Keratinocyte (primary cell): ENCODE measurements around the gene ENGASE. TPM values are rescaled to one million over a fixed set of nuclear protein-coding genes. Genes with fewer than 3 reads are reported as not detected.

ENCODE experiments used
- DNase-seq: peaks from one replicate; pipeline ENCODE4 v3.0.0-alpha.2; 2011; ENCODE audit warnings: low read depth, missing footprints, low spot score
- FAIRE-seq: peaks from 2 replicates; lab custom pipeline; 2011; peaks lifted over from hg19 to GRCh38; lab: Jason Lieb, UNC
- H2AFZ ChIP-seq: 2 replicates; pipeline ENCODE4 v1.6.0; 2012; ENCODE audit warnings: low read length, control low read depth, inconsistent platforms; ENCODE audit not compliant: control insufficient read depth
- H3K27ac ChIP-seq: 2 replicates; pipeline ENCODE4 v1.5.1; 2011; ENCODE audit warnings: low read length; ENCODE audit not compliant: control insufficient read depth, insufficient read depth
- H3K27me3 ChIP-seq: 3 replicates; pipeline ENCODE4 v1.6.0; 2011; ENCODE audit warnings: low read length; ENCODE audit not compliant: control insufficient read depth, insufficient read depth; ENCODE audit errors: extremely low read depth
- H3K36me3 ChIP-seq, 2 experiments: 2 replicates in 1 of 2; 3 replicates in 1 of 2; pipeline ENCODE4 v1.5.1; 2011; ENCODE audit warnings: low read length in 2 of 2, mild to moderate bottlenecking in 1 of 2; ENCODE audit not compliant: control insufficient read depth in 2 of 2, insufficient read depth in 2 of 2; ENCODE audit errors: extremely low read depth in 1 of 2
- H3K4me1 ChIP-seq: 3 replicates; pipeline ENCODE4 v1.5.1; 2011; ENCODE audit warnings: low read length; ENCODE audit not compliant: control insufficient read depth, insufficient read depth; ENCODE audit errors: extremely low read depth
- H3K4me2 ChIP-seq: 3 replicates; pipeline ENCODE4 v1.6.0; 2011; ENCODE audit warnings: low read depth, low read length; ENCODE audit not compliant: control insufficient read depth, insufficient read depth; ENCODE audit errors: extremely low read depth
- H3K4me3 ChIP-seq, 3 experiments: fragments of 200-600 bp in 1 of 3; sonication (generic) in 1 of 3; 2 replicates in 2 of 3; 3 replicates in 1 of 3; pipeline ENCODE4 v1.5.1; 2011 to 2016; ENCODE audit warnings: low read length in 3 of 3, mild to moderate bottlenecking in 3 of 3, control low read depth in 2 of 3, inconsistent platforms in 1 of 3, low read depth in 1 of 3, mixed read lengths in 1 of 3, mixed run types in 1 of 3, moderate library complexity in 1 of 3; ENCODE audit not compliant: control insufficient read depth in 2 of 3, insufficient read depth in 2 of 3; ENCODE audit errors: extremely low read depth in 1 of 3
- H3K79me2 ChIP-seq: 2 replicates; pipeline ENCODE4 v1.6.0; 2012; ENCODE audit warnings: low read length; ENCODE audit not compliant: control insufficient read depth, insufficient read depth
- H3K9ac ChIP-seq: 3 replicates; pipeline ENCODE4 v1.6.0; 2011; ENCODE audit warnings: low read length; ENCODE audit not compliant: control insufficient read depth, insufficient read depth; ENCODE audit errors: extremely low read depth
- H3K9me1 ChIP-seq: 3 replicates; pipeline ENCODE4 v1.6.0; 2011; ENCODE audit warnings: low read length; ENCODE audit not compliant: control insufficient read depth, insufficient read depth; ENCODE audit errors: extremely low read depth
- H3K9me3 ChIP-seq: 2 replicates; pipeline ENCODE4 v1.5.1; 2012; ENCODE audit warnings: low read depth, low read length; ENCODE audit not compliant: control insufficient read depth
- H4K20me1 ChIP-seq: 3 replicates; pipeline ENCODE4 v1.6.0; 2011; ENCODE audit warnings: low read length; ENCODE audit not compliant: control insufficient read depth, insufficient read depth; ENCODE audit errors: extremely low read depth
- CTCF ChIP-seq, 3 experiments: IDR thresholded peaks in 1 of 3; conservative IDR thresholded peaks in 1 of 3; optimal IDR thresholded peaks in 1 of 3; 2 replicates in 2 of 3; 3 replicates in 1 of 3; pipeline versions ENCODE3 to v1.5.1; 2011; ENCODE audit warnings: low read length in 3 of 3, mild to moderate bottlenecking in 3 of 3, moderate library complexity in 2 of 3, control low read depth in 1 of 3, inconsistent platforms in 1 of 3; ENCODE audit not compliant: insufficient read depth in 2 of 3; ENCODE audit errors: extremely low read depth in 1 of 3
- EZH2 ChIP-seq: IDR thresholded peaks from one replicate; pipeline ENCODE4 v1.6.1; 2012; ENCODE audit warnings: inconsistent platforms, mild to moderate bottlenecking, low read length, moderate library complexity
- dilution Hi-C: fragments of 300-500 bp; cut with MboI; formaldehyde crosslinking; loops from one replicate; pipeline ENCODE4 v1.7.0; 2020; ENCODE audit warnings: low sequenced_read_pairs; ENCODE audit not compliant: extremely low pct_ligation_motif_present
- polyA plus RNA-seq, 5 experiments: library from polyadenylated mRNA; depleted of rRNA in 3 of 5; stranded (reverse) in 3 of 5; stranded (forward) in 1 of 5; unstranded in 1 of 5; fragments of >200 nt; gene quantifications; 1 replicate in 1 of 5; 2 replicates in 3 of 5; 3 replicates in 1 of 5; pipeline versions ENCODE4 v1.2.1 to v1.2.3, GENCODE V29; 2011 to 2012; ENCODE audit warnings: missing spikeins in 2 of 5, low read depth in 1 of 5, low replicate concordance in 1 of 5

ENGASE gene
- polyA plus RNA-seq, 1 donor (not counting 4 experiments of a cell fraction or from before 2014, with no cell fraction given): 6.6 TPM

- DNase-seq (no peak), FAIRE-seq (no peak)
- Histone ChIP-seq H3K9me3 (no peaks in the 10 kb centered on the region), H3K4me1 (no peaks in the 10 kb centered on the region), H2AFZ (no peak overlapping the region), H3K9me1 (no peaks in the 10 kb centered on the region), H3K4me3 (no peak overlapping the region), H3K79me2 (no peaks in the 10 kb centered on the region), H3K9ac (no peak overlapping the region), H4K20me1 (no peaks in the 10 kb centered on the region), H3K4me2 (no peak overlapping the region), H3K27me3 (no peaks in the 10 kb centered on the region), H3K36me3 (no peaks in the 10 kb centered on the region), H3K27ac (no peak overlapping the region)
- dilution Hi-C loops: no loop called here
- TF ChIP-seq EZH2: no peak
- no peak for TF ChIP-seq CTCF (optimal IDR thresholded peaks at IDR 0.05 in 1 of 3, IDR thresholded peaks at IDR 0.05 in 1 of 3, conservative IDR thresholded peaks at IDR 0.05 in 1 of 3; ENCODE audit: extremely low read depth in 1 of 3, insufficient read depth in 2 of 3, low read length in 3 of 3)
Observed at GRCh38 chr17:79057737-79058385, 16.8 kb upstream of the ENGASE start.

GRCh38 chr17:79062691-79063090, 11.9 kb upstream of the ENGASE start:
- Histone ChIP-seq H4K20me1 (no peaks in the 10 kb centered on the region), H3K27ac (no peak overlapping the region), H3K4me3 (no peak overlapping the region), H2AFZ (no peak overlapping the region), H3K79me2 (no peaks in the 10 kb centered on the region), H3K36me3 (no peaks in the 10 kb centered on the region), H3K4me1 (no peaks in the 10 kb centered on the region), H3K4me2 (no peak overlapping the region), H3K9me3 (no peaks in the 10 kb centered on the region), H3K9ac (no peak overlapping the region), H3K9me1 (no peaks in the 10 kb centered on the region), H3K27me3 (no peaks in the 10 kb centered on the region)
- dilution Hi-C loops: no loop called here
- TF ChIP-seq EZH2 (no peak), CTCF (optimal IDR thresholded peaks at IDR 0.05 in 1 of 3, IDR thresholded peaks at IDR 0.05 in 1 of 3, conservative IDR thresholded peaks at IDR 0.05 in 1 of 3; ENCODE audit: extremely low read depth in 1 of 3, insufficient read depth in 2 of 3, low read length in 3 of 3) (no peak)
- FAIRE-seq (no peak), DNase-seq (no peak)
